ENCODE results near the gene TBRG4.

Gene TBRG4

DNA sequence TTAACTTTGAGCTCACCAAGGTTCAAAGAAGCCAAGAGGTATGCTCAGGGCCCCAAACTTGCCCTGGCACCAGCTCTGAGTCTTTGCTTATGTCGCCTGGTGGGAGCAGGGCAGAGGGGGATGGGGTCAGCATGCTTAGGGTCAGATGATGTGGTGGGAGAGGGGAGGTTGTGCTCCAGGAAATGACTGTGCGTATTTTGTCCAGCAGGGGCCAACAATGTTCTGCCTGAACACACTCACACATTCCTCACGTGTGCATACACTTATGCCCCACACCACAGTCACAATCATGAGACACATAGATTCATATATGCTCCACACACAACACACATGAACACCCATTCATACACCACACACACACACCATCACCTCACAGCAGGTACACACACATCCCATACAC is 41.7 kb upstream of the TBRG4 start:
- Histone ChIP-seq H3K27ac (replicated peaks) (no peak overlapping the region), H3K4me3 (replicated peaks; ENCODE audit: insufficient read depth, low read length) (no peak overlapping the region), H3K27me3 (ENCODE audit: insufficient read depth, poor library complexity, severe bottlenecking) (peaks cover 16% of the 10 kb centered on the region)
- no peak for DNase-seq (ENCODE audit: low read depth in 1 of 2, low spot score in 1 of 2)
- TF ChIP-seq SPI1 (IDR thresholded peaks at IDR 0.05; ENCODE audit: borderline replicate concordance, low read depth): no peak
- no peak for TF ChIP-seq POLR2AphosphoS5 (IDR thresholded peaks at IDR 0.05; ENCODE audit: low read depth)
- TF ChIP-seq, protein P1, sequence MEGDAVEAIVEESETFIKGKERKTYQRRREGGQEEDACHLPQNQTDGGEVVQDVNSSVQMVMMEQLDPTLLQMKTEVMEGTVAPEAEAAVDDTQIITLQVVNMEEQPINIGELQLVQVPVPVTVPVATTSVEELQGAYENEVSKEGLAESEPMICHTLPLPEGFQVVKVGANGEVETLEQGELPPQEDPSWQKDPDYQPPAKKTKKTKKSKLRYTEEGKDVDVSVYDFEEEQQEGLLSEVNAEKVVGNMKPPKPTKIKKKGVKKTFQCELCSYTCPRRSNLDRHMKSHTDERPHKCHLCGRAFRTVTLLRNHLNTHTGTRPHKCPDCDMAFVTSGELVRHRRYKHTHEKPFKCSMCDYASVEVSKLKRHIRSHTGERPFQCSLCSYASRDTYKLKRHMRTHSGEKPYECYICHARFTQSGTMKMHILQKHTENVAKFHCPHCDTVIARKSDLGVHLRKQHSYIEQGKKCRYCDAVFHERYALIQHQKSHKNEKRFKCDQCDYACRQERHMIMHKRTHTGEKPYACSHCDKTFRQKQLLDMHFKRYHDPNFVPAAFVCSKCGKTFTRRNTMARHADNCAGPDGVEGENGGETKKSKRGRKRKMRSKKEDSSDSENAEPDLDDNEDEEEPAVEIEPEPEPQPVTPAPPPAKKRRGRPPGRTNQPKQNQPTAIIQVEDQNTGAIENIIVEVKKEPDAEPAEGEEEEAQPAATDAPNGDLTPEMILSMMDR (IDR thresholded peaks at IDR 0.05; ENCODE audit: insufficient read depth, low read length): no peak
- TF ChIP-seq, protein P2, sequence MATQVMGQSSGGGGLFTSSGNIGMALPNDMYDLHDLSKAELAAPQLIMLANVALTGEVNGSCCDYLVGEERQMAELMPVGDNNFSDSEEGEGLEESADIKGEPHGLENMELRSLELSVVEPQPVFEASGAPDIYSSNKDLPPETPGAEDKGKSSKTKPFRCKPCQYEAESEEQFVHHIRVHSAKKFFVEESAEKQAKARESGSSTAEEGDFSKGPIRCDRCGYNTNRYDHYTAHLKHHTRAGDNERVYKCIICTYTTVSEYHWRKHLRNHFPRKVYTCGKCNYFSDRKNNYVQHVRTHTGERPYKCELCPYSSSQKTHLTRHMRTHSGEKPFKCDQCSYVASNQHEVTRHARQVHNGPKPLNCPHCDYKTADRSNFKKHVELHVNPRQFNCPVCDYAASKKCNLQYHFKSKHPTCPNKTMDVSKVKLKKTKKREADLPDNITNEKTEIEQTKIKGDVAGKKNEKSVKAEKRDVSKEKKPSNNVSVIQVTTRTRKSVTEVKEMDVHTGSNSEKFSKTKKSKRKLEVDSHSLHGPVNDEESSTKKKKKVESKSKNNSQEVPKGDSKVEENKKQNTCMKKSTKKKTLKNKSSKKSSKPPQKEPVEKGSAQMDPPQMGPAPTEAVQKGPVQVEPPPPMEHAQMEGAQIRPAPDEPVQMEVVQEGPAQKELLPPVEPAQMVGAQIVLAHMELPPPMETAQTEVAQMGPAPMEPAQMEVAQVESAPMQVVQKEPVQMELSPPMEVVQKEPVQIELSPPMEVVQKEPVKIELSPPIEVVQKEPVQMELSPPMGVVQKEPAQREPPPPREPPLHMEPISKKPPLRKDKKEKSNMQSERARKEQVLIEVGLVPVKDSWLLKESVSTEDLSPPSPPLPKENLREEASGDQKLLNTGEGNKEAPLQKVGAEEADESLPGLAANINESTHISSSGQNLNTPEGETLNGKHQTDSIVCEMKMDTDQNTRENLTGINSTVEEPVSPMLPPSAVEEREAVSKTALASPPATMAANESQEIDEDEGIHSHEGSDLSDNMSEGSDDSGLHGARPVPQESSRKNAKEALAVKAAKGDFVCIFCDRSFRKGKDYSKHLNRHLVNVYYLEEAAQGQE (IDR thresholded peaks at IDR 0.05; ENCODE audit: insufficient replicate concordance, low read depth): no peak
- no peak for TF ChIP-seq GABPA (IDR thresholded peaks at IDR 0.05; ENCODE audit: low read depth)

DNA sequence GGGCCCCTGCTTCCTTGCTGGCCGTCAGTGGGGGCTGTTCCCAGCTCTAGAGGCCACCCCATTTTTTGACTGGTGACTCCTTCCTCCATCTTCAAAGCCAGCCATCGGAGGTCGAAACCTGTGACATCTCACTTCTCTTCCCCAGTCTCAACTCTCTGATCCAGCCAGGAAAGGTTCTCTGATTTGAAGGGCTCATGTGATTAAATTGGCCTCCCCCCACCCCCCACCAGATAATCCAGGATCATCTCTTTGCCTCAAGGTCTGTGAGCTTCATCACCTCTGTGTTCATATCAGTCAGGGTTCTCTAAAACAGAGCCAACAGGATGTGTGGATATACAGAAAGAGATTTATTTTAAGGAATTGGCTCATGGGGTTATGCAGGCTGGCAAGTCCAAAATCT is 40.5 kb upstream of the TBRG4 start:
- TF ChIP-seq GABPA (IDR thresholded peaks at IDR 0.05; ENCODE audit: low read depth) (no peak), SPI1 (IDR thresholded peaks at IDR 0.05; ENCODE audit: borderline replicate concordance, low read depth) (no peak), POLR2AphosphoS5 (IDR thresholded peaks at IDR 0.05; ENCODE audit: low read depth) (no peak)
- TF ChIP-seq, protein P2 (IDR thresholded peaks at IDR 0.05; ENCODE audit: insufficient replicate concordance, low read depth): no peak
- TF ChIP-seq, protein P1 (IDR thresholded peaks at IDR 0.05; ENCODE audit: insufficient read depth, low read length): no peak
- peaks cover 6% of the 10 kb centered on the region for H3K27me3 ChIP-seq (ENCODE audit: insufficient read depth, poor library complexity, severe bottlenecking)
- H3K27ac ChIP-seq (replicated peaks): no peak overlapping the region
- DNase-seq (ENCODE audit: low read depth in 1 of 2, low spot score in 1 of 2): no peak
- no peak overlapping the region for H3K4me3 ChIP-seq (replicated peaks; ENCODE audit: insufficient read depth, low read length)

DNA sequence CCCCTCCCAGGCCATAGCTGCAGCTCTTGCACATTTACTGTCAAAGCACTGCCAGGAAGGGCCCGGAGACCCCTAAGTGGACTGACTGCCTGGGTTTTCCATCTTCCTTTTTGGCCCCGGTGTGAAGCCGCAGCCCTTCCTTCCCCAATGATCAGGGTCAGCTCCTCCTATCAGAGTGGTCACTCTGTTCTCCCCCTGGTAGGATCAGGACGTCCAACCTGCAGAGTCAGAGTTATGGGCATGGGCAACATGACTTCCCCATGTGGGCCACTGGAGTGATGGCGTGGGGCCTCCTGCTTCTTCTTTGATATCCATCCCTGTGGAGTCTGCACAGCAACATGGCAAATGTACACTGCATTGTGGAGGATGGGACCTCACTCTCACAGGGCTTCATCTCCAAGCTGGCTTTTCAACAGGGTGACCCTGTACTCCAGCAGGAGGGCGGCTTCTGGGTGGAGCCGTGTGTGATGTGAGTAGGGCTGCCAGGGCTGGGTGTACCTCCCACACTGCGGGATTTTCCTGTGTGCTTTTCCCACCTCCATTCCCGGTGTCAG is 39.7 kb upstream of the TBRG4 start:
- H3K27me3 ChIP-seq (ENCODE audit: insufficient read depth, poor library complexity, severe bottlenecking): no peaks in the 10 kb centered on the region
- TF ChIP-seq GABPA (IDR thresholded peaks at IDR 0.05; ENCODE audit: low read depth): no peak
- TF ChIP-seq SPI1 (IDR thresholded peaks at IDR 0.05; ENCODE audit: borderline replicate concordance, low read depth): no peak
- TF ChIP-seq, protein P2 (IDR thresholded peaks at IDR 0.05; ENCODE audit: insufficient replicate concordance, low read depth): no peak
- TF ChIP-seq POLR2AphosphoS5 (IDR thresholded peaks at IDR 0.05; ENCODE audit: low read depth): no peak

More for the DNA sequence above, 39.7 kb upstream of the TBRG4 start:
- Histone ChIP-seq H3K4me3 (replicated peaks; ENCODE audit: insufficient read depth, low read length) (no peak overlapping the region), H3K27ac (replicated peaks) (no peak overlapping the region)
- DNase-seq (ENCODE audit: low read depth in 1 of 2, low spot score in 1 of 2): no peak
